Keratinocyte (primary cell): ENCODE measurements around the gene KBTBD12. TPM values are rescaled to one million over a fixed set of nuclear protein-coding genes. Genes with fewer than 3 reads are reported as not detected.

Experiments used
- DNase-seq: peaks from one replicate; pipeline ENCODE4 v3.0.0-alpha.2; 2011; ENCODE audit warnings: low read depth, missing footprints, low spot score
- FAIRE-seq: peaks from 2 replicates; lab custom pipeline; 2011; peaks lifted over from hg19 to GRCh38; lab: Jason Lieb, UNC
- H2AFZ ChIP-seq: 2 replicates; pipeline ENCODE4 v1.6.0; 2012; ENCODE audit warnings: low read length, control low read depth, inconsistent platforms; ENCODE audit not compliant: control insufficient read depth
- H3K27ac ChIP-seq: 2 replicates; pipeline ENCODE4 v1.5.1; 2011; ENCODE audit warnings: low read length; ENCODE audit not compliant: control insufficient read depth, insufficient read depth
- H3K27me3 ChIP-seq: 3 replicates; pipeline ENCODE4 v1.6.0; 2011; ENCODE audit warnings: low read length; ENCODE audit not compliant: control insufficient read depth, insufficient read depth; ENCODE audit errors: extremely low read depth
- H3K36me3 ChIP-seq, 2 experiments: 2 replicates in 1 of 2; 3 replicates in 1 of 2; pipeline ENCODE4 v1.5.1; 2011; ENCODE audit warnings: low read length in 2 of 2, mild to moderate bottlenecking in 1 of 2; ENCODE audit not compliant: control insufficient read depth in 2 of 2, insufficient read depth in 2 of 2; ENCODE audit errors: extremely low read depth in 1 of 2
- H3K4me1 ChIP-seq: 3 replicates; pipeline ENCODE4 v1.5.1; 2011; ENCODE audit warnings: low read length; ENCODE audit not compliant: control insufficient read depth, insufficient read depth; ENCODE audit errors: extremely low read depth
- H3K4me2 ChIP-seq: 3 replicates; pipeline ENCODE4 v1.6.0; 2011; ENCODE audit warnings: low read depth, low read length; ENCODE audit not compliant: control insufficient read depth, insufficient read depth; ENCODE audit errors: extremely low read depth
- H3K4me3 ChIP-seq, 3 experiments: fragments of 200-600 bp in 1 of 3; sonication (generic) in 1 of 3; 2 replicates in 2 of 3; 3 replicates in 1 of 3; pipeline ENCODE4 v1.5.1; 2011 to 2016; ENCODE audit warnings: low read length in 3 of 3, mild to moderate bottlenecking in 3 of 3, control low read depth in 2 of 3, inconsistent platforms in 1 of 3, low read depth in 1 of 3, mixed read lengths in 1 of 3, mixed run types in 1 of 3, moderate library complexity in 1 of 3; ENCODE audit not compliant: control insufficient read depth in 2 of 3, insufficient read depth in 2 of 3; ENCODE audit errors: extremely low read depth in 1 of 3
- H3K79me2 ChIP-seq: 2 replicates; pipeline ENCODE4 v1.6.0; 2012; ENCODE audit warnings: low read length; ENCODE audit not compliant: control insufficient read depth, insufficient read depth
- H3K9ac ChIP-seq: 3 replicates; pipeline ENCODE4 v1.6.0; 2011; ENCODE audit warnings: low read length; ENCODE audit not compliant: control insufficient read depth, insufficient read depth; ENCODE audit errors: extremely low read depth
- H3K9me1 ChIP-seq: 3 replicates; pipeline ENCODE4 v1.6.0; 2011; ENCODE audit warnings: low read length; ENCODE audit not compliant: control insufficient read depth, insufficient read depth; ENCODE audit errors: extremely low read depth
- H3K9me3 ChIP-seq: 2 replicates; pipeline ENCODE4 v1.5.1; 2012; ENCODE audit warnings: low read depth, low read length; ENCODE audit not compliant: control insufficient read depth
- H4K20me1 ChIP-seq: 3 replicates; pipeline ENCODE4 v1.6.0; 2011; ENCODE audit warnings: low read length; ENCODE audit not compliant: control insufficient read depth, insufficient read depth; ENCODE audit errors: extremely low read depth
- CTCF ChIP-seq, 3 experiments: IDR thresholded peaks in 1 of 3; conservative IDR thresholded peaks in 1 of 3; optimal IDR thresholded peaks in 1 of 3; 2 replicates in 2 of 3; 3 replicates in 1 of 3; pipeline versions ENCODE3 to v1.5.1; 2011; ENCODE audit warnings: low read length in 3 of 3, mild to moderate bottlenecking in 3 of 3, moderate library complexity in 2 of 3, control low read depth in 1 of 3, inconsistent platforms in 1 of 3; ENCODE audit not compliant: insufficient read depth in 2 of 3; ENCODE audit errors: extremely low read depth in 1 of 3
- EZH2 ChIP-seq: IDR thresholded peaks from one replicate; pipeline ENCODE4 v1.6.1; 2012; ENCODE audit warnings: inconsistent platforms, mild to moderate bottlenecking, low read length, moderate library complexity
- dilution Hi-C: fragments of 300-500 bp; cut with MboI; formaldehyde crosslinking; loops from one replicate; pipeline ENCODE4 v1.7.0; 2020; ENCODE audit warnings: low sequenced_read_pairs; ENCODE audit not compliant: extremely low pct_ligation_motif_present
- polyA plus RNA-seq, 5 experiments: library from polyadenylated mRNA; depleted of rRNA in 3 of 5; stranded (reverse) in 3 of 5; stranded (forward) in 1 of 5; unstranded in 1 of 5; fragments of >200 nt; gene quantifications; 1 replicate in 1 of 5; 2 replicates in 3 of 5; 3 replicates in 1 of 5; pipeline versions ENCODE4 v1.2.1 to v1.2.3, GENCODE V29; 2011 to 2012; ENCODE audit warnings: missing spikeins in 2 of 5, low read depth in 1 of 5, low replicate concordance in 1 of 5

The KBTBD12 gene
- polyA plus RNA-seq, 1 donor (not counting 4 experiments of a cell fraction or from before 2014, with no cell fraction given): not detected

GRCh38 chr3:127929818-127930413 lies 14.9 kb downstream of the KBTBD12 start:
- Histone ChIP-seq H3K4me1 (no peaks in the 10 kb centered on the region), H3K4me3 (no peak overlapping the region), H3K27ac (no peak overlapping the region), H3K9me3 (no peaks in the 10 kb centered on the region), H3K36me3 (no peaks in the 10 kb centered on the region), H3K27me3 (peaks cover 6% of the 10 kb centered on the region), H3K9me1 (no peaks in the 10 kb centered on the region), H3K9ac (no peak overlapping the region), H3K4me2 (no peak overlapping the region), H4K20me1 (no peaks in the 10 kb centered on the region), H2AFZ (no peak overlapping the region), H3K79me2 (no peaks in the 10 kb centered on the region)
- no peak for FAIRE-seq
- dilution Hi-C loops: no loop called here
- no peak for TF ChIP-seq CTCF (optimal IDR thresholded peaks at IDR 0.05 in 1 of 3, IDR thresholded peaks at IDR 0.05 in 1 of 3, conservative IDR thresholded peaks at IDR 0.05 in 1 of 3; ENCODE audit: extremely low read depth in 1 of 3, insufficient read depth in 2 of 3, low read length in 3 of 3)
- no peak for TF ChIP-seq EZH2
- no peak for DNase-seq

GRCh38 chr3:127933396-127933795 lies 18.4 kb downstream of the KBTBD12 start:
- no peak overlapping the region for H3K27ac ChIP-seq
- H4K20me1 ChIP-seq: no peaks in the 10 kb centered on the region
- H3K9me1 ChIP-seq: no peaks in the 10 kb centered on the region
- FAIRE-seq (peak; percentile 20), DNase-seq (no peak)
- no peaks in the 10 kb centered on the region for H3K4me1 ChIP-seq
- H3K79me2 ChIP-seq: no peaks in the 10 kb centered on the region
- no peaks in the 10 kb centered on the region for H3K36me3 ChIP-seq
- H3K27me3 ChIP-seq: peaks cover 11% of the 10 kb centered on the region
- TF ChIP-seq EZH2: no peak
- no peak for TF ChIP-seq CTCF (optimal IDR thresholded peaks at IDR 0.05 in 1 of 3, IDR thresholded peaks at IDR 0.05 in 1 of 3, conservative IDR thresholded peaks at IDR 0.05 in 1 of 3; ENCODE audit: extremely low read depth in 1 of 3, insufficient read depth in 2 of 3, low read length in 3 of 3)
- no peaks in the 10 kb centered on the region for H3K9me3 ChIP-seq
- dilution Hi-C loops: no loop called here
- H3K4me2 ChIP-seq: no peak overlapping the region
- H3K9ac ChIP-seq: no peak overlapping the region
- no peak overlapping the region for H2AFZ ChIP-seq
- no peak overlapping the region for H3K4me3 ChIP-seq
